ENCODE results near the gene APELA.
"Not testable (repeated sequence)": the region's sequence is repeated elsewhere in the genome, so short reads cannot be mapped to it uniquely, and the experiment has no call there.

- TF ChIP-seq TGIF2 (CRISPR knock-in tag; IDR thresholded peaks at IDR 0.05); FOXK2 (IDR thresholded peaks at IDR 0.05); NCOA2 (CRISPR knock-in tag; IDR thresholded peaks at IDR 0.05); CAMTA2 (CRISPR knock-in tag; IDR thresholded peaks at IDR 0.05; ENCODE audit: borderline replicate concordance): not testable (repeated sequence)
- TF ChIP-seq, protein P1, sequence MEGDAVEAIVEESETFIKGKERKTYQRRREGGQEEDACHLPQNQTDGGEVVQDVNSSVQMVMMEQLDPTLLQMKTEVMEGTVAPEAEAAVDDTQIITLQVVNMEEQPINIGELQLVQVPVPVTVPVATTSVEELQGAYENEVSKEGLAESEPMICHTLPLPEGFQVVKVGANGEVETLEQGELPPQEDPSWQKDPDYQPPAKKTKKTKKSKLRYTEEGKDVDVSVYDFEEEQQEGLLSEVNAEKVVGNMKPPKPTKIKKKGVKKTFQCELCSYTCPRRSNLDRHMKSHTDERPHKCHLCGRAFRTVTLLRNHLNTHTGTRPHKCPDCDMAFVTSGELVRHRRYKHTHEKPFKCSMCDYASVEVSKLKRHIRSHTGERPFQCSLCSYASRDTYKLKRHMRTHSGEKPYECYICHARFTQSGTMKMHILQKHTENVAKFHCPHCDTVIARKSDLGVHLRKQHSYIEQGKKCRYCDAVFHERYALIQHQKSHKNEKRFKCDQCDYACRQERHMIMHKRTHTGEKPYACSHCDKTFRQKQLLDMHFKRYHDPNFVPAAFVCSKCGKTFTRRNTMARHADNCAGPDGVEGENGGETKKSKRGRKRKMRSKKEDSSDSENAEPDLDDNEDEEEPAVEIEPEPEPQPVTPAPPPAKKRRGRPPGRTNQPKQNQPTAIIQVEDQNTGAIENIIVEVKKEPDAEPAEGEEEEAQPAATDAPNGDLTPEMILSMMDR (CRISPR knock-in tag; IDR thresholded peaks at IDR 0.05), result 0 out of 2 replicates have a peak, but pooled peaks have one; percentile 5
Measured at GRCh38 chr4:164913506-164913905, 36.5 kb downstream of the APELA start.

Data from HepG2 (cell line).